Upper lobe of left lung (tissue), 4 donors: ENCODE data around the gene LGALS12.

ENCODE experiments used
- EP300 ChIP-seq, 4 donors: sonication (generic); formaldehyde crosslinking; IDR thresholded peaks; one replicate each; pipeline ENCODE4 v1.5.1; 2017; ENCODE audit warnings: antibody characterized with exemption in 4 of 4, control low read depth in 2 of 4
- POLR2AphosphoS5 ChIP-seq, 2 donors: sonication (generic); formaldehyde crosslinking; IDR thresholded peaks; one replicate each; pipeline ENCODE4 v1.5.1; 2017; ENCODE audit warnings: antibody characterized with exemption in 2 of 2
- TF ChIP-seq, protein P1 (sequence below), 6 experiments: fragments of 450-650 bp in 4 of 6; fragments of 200-600 bp in 2 of 6; sonication (generic) in 2 of 6; IDR thresholded peaks; one replicate each; pipeline ENCODE4 v1.5.1; 2016 to 2019; ENCODE audit warnings: antibody characterized with exemption in 6 of 6

DNA sequence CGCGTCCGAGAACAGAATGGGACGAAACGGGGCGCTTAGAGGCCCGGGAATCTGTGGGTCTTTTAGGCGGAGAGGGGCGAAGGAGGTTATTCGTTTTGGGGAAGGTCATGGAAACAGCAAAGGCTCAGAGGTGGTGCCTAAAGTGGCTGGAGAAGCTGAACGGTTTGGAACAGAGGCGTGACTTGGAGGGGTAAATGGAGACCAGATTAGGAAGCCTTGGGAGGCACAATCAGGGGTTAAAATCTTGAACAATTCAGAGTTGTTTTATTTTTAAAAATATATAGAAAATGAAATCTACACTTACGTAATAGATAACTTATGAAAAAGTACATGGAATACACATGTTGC lies 14.7 kb upstream of the LGALS12 start:
- TF ChIP-seq EP300 (IDR thresholded peaks at IDR 0.05) (no peak), POLR2AphosphoS5 (IDR thresholded peaks at IDR 0.05) (no peak)
- TF ChIP-seq, protein P1, sequence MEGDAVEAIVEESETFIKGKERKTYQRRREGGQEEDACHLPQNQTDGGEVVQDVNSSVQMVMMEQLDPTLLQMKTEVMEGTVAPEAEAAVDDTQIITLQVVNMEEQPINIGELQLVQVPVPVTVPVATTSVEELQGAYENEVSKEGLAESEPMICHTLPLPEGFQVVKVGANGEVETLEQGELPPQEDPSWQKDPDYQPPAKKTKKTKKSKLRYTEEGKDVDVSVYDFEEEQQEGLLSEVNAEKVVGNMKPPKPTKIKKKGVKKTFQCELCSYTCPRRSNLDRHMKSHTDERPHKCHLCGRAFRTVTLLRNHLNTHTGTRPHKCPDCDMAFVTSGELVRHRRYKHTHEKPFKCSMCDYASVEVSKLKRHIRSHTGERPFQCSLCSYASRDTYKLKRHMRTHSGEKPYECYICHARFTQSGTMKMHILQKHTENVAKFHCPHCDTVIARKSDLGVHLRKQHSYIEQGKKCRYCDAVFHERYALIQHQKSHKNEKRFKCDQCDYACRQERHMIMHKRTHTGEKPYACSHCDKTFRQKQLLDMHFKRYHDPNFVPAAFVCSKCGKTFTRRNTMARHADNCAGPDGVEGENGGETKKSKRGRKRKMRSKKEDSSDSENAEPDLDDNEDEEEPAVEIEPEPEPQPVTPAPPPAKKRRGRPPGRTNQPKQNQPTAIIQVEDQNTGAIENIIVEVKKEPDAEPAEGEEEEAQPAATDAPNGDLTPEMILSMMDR (IDR thresholded peaks at IDR 0.05), result no peak
